Left lung (tissue), 10 donors: ENCODE results near the gene GNRH2. TPM values are rescaled to one million over a fixed set of nuclear protein-coding genes. Genes with fewer than 3 reads are reported as not detected.

ENCODE experiments used
- ATAC-seq: fragments of 200-7000 bp; cut with Tn5 transposase; one replicate; pipeline ENCODE4 v1.9.1; 2020; ENCODE audit warnings: moderate library complexity
- DNase-seq, 4 donors: peaks; one replicate each; pipeline ENCODE4 v3.0.0-alpha.2; 2013 to 2020
- H3K27ac ChIP-seq, 2 donors: fragments of 200-600 bp; sonication (generic) in 1 of 2; one replicate each; pipeline versions ENCODE4 v1.5.0 to v1.8.0; 2020 to 2021
- H3K27me3 ChIP-seq, 2 donors: fragments of 200-600 bp; sonication (generic) in 1 of 2; one replicate each; pipeline versions ENCODE4 v1.5.0 to v1.8.0; 2020 to 2021
- H3K36me3 ChIP-seq, 2 donors: fragments of 200-600 bp; sonication (generic) in 1 of 2; one replicate each; pipeline versions ENCODE4 v1.5.0 to v1.8.0; 2020 to 2021
- H3K4me1 ChIP-seq, 2 donors: fragments of 200-600 bp; one replicate each; pipeline ENCODE4 v1.8.0; 2021
- H3K4me3 ChIP-seq, 2 donors: fragments of 200-600 bp; sonication (generic) in 1 of 2; one replicate each; pipeline versions ENCODE4 v1.5.0 to v1.8.0; 2020 to 2021; ENCODE audit warnings: mild to moderate bottlenecking in 1 of 2
- H3K9me3 ChIP-seq, 2 donors: fragments of 200-600 bp; sonication (generic) in 1 of 2; one replicate each; pipeline versions ENCODE4 v1.5.0 to v1.8.0; 2020 to 2021
- CTCF ChIP-seq, 2 donors: fragments of 200-600 bp; sonication (generic) in 1 of 2; IDR thresholded peaks; one replicate each; pipeline versions ENCODE4 v1.5.0 to v1.8.0; 2021; ENCODE audit warnings: antibody characterized with exemption in 2 of 2
- intact Hi-C, 2 donors: fragments of 100-400 bp; cut with DNase I; formaldehyde crosslinking; loops; one replicate each; pipeline versions ENCODE4 v1.11.2 to v1.14.2; 2022
- polyA plus RNA-seq, 6 donors: library from polyadenylated mRNA; unstranded; fragments of 120-200 nt; gene quantifications; one replicate each; pipeline ENCODE4 v1.2.1, GENCODE V29; 2013; ENCODE audit not compliant: insufficient read length in 6 of 6
- total RNA-seq, 2 donors: library from RNA; stranded (reverse); fragmentation: NEBNext Ultra II Directional; extraction: Animal tissue kit (Norgen Biotek cat#: 25700); gene quantifications; one replicate each; pipeline ENCODE4 v1.2.1, GENCODE V29; 2021
- donor health status: DM: no; HTN: yes; CAD: no.
- donor health status: DM: no; HTN: no; CAD: no.

The GNRH2 gene
- total and polyA plus RNA-seq, 8 donors, result 0.52 to 1.4 (median 0.65) TPM; not detected in 2

- intact Hi-C loops, result no loop called here
- Histone ChIP-seq H3K9me3 (no peaks in the 10 kb centered on the region), H3K4me3 (peak overlapping the region in 1 of 2 donors; percentile 14), H3K4me1 (peaks cover 5 to 17% of the 10 kb centered on the region in 2 donors), H3K36me3 (no peaks in the 10 kb centered on the region), H3K27me3 (peaks cover 29 to 84% of the 10 kb centered on the region in 2 donors), H3K27ac (no peak overlapping the region)
- ATAC-seq (no peak), DNase-seq (peak in 1 of 4 donors; percentile 75)
- TF ChIP-seq CTCF (IDR thresholded peaks at IDR 0.05), result no peak
Observed at GRCh38 chr20:3082306-3082951, 39.0 kb downstream of the GNRH2 start.

GRCh38 chr20:3082955-3083952 is 39.8 kb downstream of the GNRH2 start:
- peak in 1 of 4 donors; percentile 72 for DNase-seq
- Histone ChIP-seq H3K27me3 (peaks cover 29 to 75% of the 10 kb centered on the region in 2 donors), H3K36me3 (no peaks in the 10 kb centered on the region), H3K4me3 (peak overlapping the region in 1 of 2 donors; percentile 14), H3K4me1 (peaks cover 5 to 17% of the 10 kb centered on the region in 2 donors), H3K27ac (no peak overlapping the region), H3K9me3 (no peaks in the 10 kb centered on the region)
- TF ChIP-seq CTCF (IDR thresholded peaks at IDR 0.05), result no peak
- peak; percentile 18 for ATAC-seq
- intact Hi-C loops, result no loop called here

GRCh38 chr20:3084283-3084985 is 41.0 kb downstream of the GNRH2 start, which contains the start of gene AVP:
AVP (minus strand) TSS chr20:3084724; CDS start chr20:3084674, 50 bp downstream.
- no peaks in the 10 kb centered on the region for H3K36me3 ChIP-seq
- no peak for TF ChIP-seq CTCF (IDR thresholded peaks at IDR 0.05)
- no peaks in the 10 kb centered on the region for H3K9me3 ChIP-seq
- ATAC-seq (peak; percentile 14), DNase-seq (no peak)
- H3K27me3 ChIP-seq, result peaks cover 29 to 68% of the 10 kb centered on the region in 2 donors
- intact Hi-C loops, result no loop called here
- no peak within 1 kb of the TSS for H3K27ac ChIP-seq
- peaks cover 5 to 17% of the 10 kb centered on the region in 2 donors for H3K4me1 ChIP-seq
- no peak within 1 kb of the TSS for H3K4me3 ChIP-seq

GRCh38 chr20:3084986-3085360 is 41.6 kb downstream of the GNRH2 start:
- H3K27ac ChIP-seq, result no peak overlapping the region
- H3K36me3 ChIP-seq, result no peaks in the 10 kb centered on the region
- H3K4me1 ChIP-seq, result peaks cover 5 to 17% of the 10 kb centered on the region in 2 donors
- intact Hi-C loops, result no loop called here
- DNase-seq, result no peak
- H3K27me3 ChIP-seq, result peaks cover 29 to 68% of the 10 kb centered on the region in 2 donors
- no peak overlapping the region for H3K4me3 ChIP-seq
- H3K9me3 ChIP-seq, result no peaks in the 10 kb centered on the region
- ATAC-seq, result no peak
- TF ChIP-seq CTCF (IDR thresholded peaks at IDR 0.05), result no peak
